Type B pancreatic cell (in vitro differentiated cells): ENCODE results near the gene PHTF2. TPM values are rescaled to one million over a fixed set of nuclear protein-coding genes. Genes with fewer than 3 reads are reported as not detected.

ENCODE experiments used
- DNase-seq: peaks from one replicate; pipeline ENCODE4 v3.0.0; 2021; ENCODE audit warnings: mixed read lengths; ENCODE audit not compliant: unreplicated experiment; ENCODE audit errors: extremely low spot score
- H3K27ac Mint-ChIP-seq: 2 replicates; pipeline ENCODE4 v1.8.0; 2021; ENCODE audit warnings: mild to moderate bottlenecking, mixed read lengths
- H3K27me3 Mint-ChIP-seq: 2 replicates; pipeline ENCODE4 v1.8.0; 2021; ENCODE audit warnings: mixed read lengths
- H3K36me3 Mint-ChIP-seq: 2 replicates; pipeline ENCODE4 v1.8.0; 2021; ENCODE audit warnings: mixed read lengths
- H3K4me1 Mint-ChIP-seq: one replicate; pipeline ENCODE4 v1.8.0; 2021; ENCODE audit warnings: mixed read lengths; ENCODE audit not compliant: unreplicated experiment
- H3K4me3 Mint-ChIP-seq: 2 replicates; pipeline ENCODE4 v1.8.0; 2021; ENCODE audit warnings: mild to moderate bottlenecking, mixed read lengths
- H3K9me3 Mint-ChIP-seq: 2 replicates; pipeline ENCODE4 v1.8.0; 2021; ENCODE audit warnings: mixed read lengths
- total RNA-seq: library from RNA; stranded (reverse); gene quantifications from 2 replicates; pipeline ENCODE4 v1.2.1, GENCODE V29; 2021; ENCODE audit warnings: low replicate concordance
- TF ChIP-seq, protein P1 (sequence below): fragments of 200-600 bp; sonication (generic); conservative IDR thresholded peaks from 2 replicates; pipeline ENCODE4 v1.5.0; 2021; ENCODE audit warnings: antibody characterized with exemption, mild to moderate bottlenecking

The PHTF2 gene
- total RNA-seq, 1 donor from 2014 or later: 18.6 TPM

DNA sequence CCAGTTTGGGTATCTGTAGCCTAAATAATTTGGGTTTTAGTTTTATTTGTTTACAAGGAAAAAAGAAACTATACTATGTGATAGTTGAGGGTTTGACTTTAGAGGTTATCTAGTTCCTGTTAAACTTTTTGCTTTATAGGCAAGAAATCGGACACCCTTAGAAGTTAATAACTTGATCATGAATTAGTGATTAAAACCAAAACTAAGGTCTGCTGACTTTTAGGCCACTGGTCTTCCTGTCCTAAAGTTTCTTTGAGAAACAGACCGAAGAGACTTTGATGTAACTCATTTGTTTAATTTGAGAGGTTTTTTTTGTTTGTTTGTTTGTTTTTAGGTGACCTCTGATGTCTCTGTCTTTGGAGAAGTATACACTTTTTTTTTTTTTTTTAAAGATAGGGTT lies 59.7 kb downstream of the PHTF2 start:
- no peak overlapping the region for H3K27ac Mint-ChIP-seq
- H3K4me1 Mint-ChIP-seq: no peaks in the 10 kb centered on the region
- H3K4me3 Mint-ChIP-seq: no peak overlapping the region
- H3K27me3 Mint-ChIP-seq: no peaks in the 10 kb centered on the region
- no peaks in the 10 kb centered on the region for H3K9me3 Mint-ChIP-seq
- TF ChIP-seq, protein P1, sequence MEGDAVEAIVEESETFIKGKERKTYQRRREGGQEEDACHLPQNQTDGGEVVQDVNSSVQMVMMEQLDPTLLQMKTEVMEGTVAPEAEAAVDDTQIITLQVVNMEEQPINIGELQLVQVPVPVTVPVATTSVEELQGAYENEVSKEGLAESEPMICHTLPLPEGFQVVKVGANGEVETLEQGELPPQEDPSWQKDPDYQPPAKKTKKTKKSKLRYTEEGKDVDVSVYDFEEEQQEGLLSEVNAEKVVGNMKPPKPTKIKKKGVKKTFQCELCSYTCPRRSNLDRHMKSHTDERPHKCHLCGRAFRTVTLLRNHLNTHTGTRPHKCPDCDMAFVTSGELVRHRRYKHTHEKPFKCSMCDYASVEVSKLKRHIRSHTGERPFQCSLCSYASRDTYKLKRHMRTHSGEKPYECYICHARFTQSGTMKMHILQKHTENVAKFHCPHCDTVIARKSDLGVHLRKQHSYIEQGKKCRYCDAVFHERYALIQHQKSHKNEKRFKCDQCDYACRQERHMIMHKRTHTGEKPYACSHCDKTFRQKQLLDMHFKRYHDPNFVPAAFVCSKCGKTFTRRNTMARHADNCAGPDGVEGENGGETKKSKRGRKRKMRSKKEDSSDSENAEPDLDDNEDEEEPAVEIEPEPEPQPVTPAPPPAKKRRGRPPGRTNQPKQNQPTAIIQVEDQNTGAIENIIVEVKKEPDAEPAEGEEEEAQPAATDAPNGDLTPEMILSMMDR: no peak
- no peaks in the 10 kb centered on the region for H3K36me3 Mint-ChIP-seq
- DNase-seq: no peak

DNA sequence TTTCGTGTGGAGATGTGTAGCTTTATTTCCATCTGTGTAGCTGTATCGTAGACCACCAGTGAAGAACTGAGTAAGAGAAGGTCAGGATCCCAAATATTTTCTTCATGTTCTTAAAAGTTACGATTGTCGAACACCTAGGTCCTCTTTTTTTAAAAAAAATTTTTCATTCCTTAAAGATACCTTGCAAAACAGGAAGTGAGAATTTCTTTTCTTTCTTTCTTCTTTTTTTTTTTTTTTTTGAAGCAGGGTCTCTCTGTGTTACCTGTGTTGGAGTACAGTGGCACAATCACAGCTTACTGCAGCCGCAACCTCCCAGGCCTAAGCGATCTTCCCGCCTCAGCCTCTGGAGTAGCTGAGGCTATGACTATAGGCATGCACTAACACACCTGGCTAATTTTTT lies 60.8 kb downstream of the PHTF2 start:
- no peak overlapping the region for H3K4me3 Mint-ChIP-seq
- no peak for DNase-seq
- H3K9me3 Mint-ChIP-seq: no peaks in the 10 kb centered on the region
- TF ChIP-seq, protein P1: no peak
- H3K36me3 Mint-ChIP-seq: no peaks in the 10 kb centered on the region
- no peaks in the 10 kb centered on the region for H3K4me1 Mint-ChIP-seq
- no peak overlapping the region for H3K27ac Mint-ChIP-seq
- H3K27me3 Mint-ChIP-seq: no peaks in the 10 kb centered on the region

DNA sequence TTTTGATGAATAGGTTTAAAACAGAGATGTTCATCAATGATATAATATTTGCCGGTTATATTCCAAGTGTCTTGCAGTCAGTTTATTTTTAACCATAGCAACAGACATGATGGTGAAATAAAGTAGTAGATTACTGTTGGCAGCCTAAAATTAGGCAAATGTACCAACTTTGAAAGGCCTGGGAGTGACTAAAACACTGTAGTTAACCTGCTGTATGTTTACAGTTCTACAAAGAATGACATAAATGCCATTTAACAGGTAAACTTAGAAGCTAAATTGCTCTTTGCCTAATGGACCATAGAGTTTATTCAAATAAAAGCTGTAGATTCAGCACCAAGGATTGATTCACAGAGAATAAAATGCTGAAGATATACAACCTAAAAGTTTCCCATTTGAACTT lies 64.1 kb downstream of the PHTF2 start:
- DNase-seq: no peak
- Mint-ChIP-seq H3K4me3 (no peak overlapping the region), H3K27ac (no peak overlapping the region), H3K9me3 (no peaks in the 10 kb centered on the region), H3K27me3 (no peaks in the 10 kb centered on the region), H3K36me3 (no peaks in the 10 kb centered on the region), H3K4me1 (peaks cover 13% of the 10 kb centered on the region)
- TF ChIP-seq, protein P1: no peak

DNA sequence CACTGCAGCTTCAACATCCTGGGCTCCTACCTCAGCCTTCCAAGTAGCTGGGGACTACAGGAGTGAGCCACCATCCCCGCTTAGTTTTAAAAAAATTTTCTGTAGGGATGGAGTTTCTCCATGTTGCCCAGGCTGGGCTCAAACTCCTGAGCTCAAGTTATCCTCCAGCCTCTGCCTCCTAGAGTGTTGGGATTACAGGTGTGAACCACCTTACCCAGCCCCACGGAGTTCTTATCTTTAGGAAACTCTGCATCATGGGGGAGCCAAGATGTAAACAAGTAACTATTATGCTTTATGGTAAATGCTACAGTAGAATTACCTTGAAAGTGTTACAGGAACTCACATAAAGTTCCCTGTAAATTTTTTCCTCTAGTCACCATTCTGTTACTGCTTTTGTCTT lies 65.3 kb downstream of the PHTF2 start:
- no peak overlapping the region for H3K4me3 Mint-ChIP-seq
- H3K36me3 Mint-ChIP-seq: no peaks in the 10 kb centered on the region
- TF ChIP-seq, protein P1: no peak
- H3K27ac Mint-ChIP-seq: no peak overlapping the region
- no peaks in the 10 kb centered on the region for H3K9me3 Mint-ChIP-seq
- no peak for DNase-seq
- H3K4me1 Mint-ChIP-seq: peaks cover 14% of the 10 kb centered on the region
- H3K27me3 Mint-ChIP-seq: no peaks in the 10 kb centered on the region

DNA sequence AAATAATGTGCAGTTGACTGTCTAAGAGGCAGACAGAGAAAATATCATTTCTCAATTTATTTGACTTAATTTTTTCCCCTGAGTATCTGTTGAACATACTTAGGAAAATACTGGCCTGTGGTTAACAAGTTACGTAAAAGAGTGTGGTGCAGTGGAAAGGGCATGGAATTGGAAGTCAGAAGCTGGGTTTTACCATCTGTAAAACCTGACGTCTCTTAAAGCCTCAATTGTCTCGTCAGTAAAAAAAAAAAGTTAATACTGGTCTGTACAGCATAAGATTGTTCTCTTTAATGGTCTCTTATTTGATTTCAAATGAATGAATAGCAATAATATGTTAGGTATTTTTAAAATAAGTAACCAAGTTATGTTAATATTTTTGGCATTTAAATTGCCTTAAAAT lies 67.8 kb downstream of the PHTF2 start:
- DNase-seq: no peak
- TF ChIP-seq, protein P1: no peak
- Mint-ChIP-seq H3K27ac (no peak overlapping the region), H3K4me1 (peaks cover 14% of the 10 kb centered on the region), H3K9me3 (peaks cover 13% of the 10 kb centered on the region), H3K4me3 (no peak overlapping the region), H3K27me3 (no peaks in the 10 kb centered on the region), H3K36me3 (peaks cover 4% of the 10 kb centered on the region)
